ENCODE measurements around the gene SORT1.

The SORT1 gene

DNA sequence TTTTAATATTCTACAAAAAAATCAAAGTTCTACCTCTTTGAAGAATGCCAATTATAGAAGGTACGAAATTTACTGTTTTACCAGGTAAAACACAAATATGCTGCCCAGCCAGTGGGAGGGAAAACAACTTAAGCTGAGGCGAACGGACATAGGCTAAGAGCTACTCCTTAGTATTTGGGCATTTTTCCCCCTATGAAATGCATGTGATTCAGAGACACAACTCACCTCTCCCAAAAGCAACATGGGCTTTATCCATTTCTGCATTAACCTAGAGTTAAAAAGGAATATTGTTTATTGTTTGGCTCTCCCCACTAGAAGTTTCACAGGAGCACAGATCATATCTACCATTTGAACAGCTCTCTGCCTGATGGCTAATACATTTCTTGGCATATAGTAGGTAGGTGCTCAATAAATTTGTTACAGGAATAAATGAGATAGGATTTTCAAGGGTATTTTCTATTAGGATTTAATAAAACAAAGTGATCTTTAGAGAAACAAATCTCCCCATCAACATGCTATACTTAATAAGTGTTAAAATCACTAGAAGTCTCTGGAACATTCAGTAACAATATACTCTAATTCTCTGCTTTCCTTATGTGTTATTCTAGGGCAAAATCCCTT lies 2.4 kb upstream of the SORT1 start:
- no peak for TF ChIP-seq CTCF (IDR thresholded peaks at IDR 0.05; ENCODE audit: insufficient read depth, low read length, missing control alignments)
- CTCF ChIA-PET = interaction anchor here (0.9 to 12.8 kb wide), 38 partner anchors 8 to 1618 kb away, joined by 3 to 340 read pairs (median 6); partner anchors contain the start of genes AMIGO1, CYB561D1, PSMA5 and PSRC1
- no peak overlapping the region for H3K4me3 ChIP-seq (ENCODE audit: low read depth, low read length)
- POLR2A ChIA-PET = no interaction called here
- no peak for DNase-seq (ENCODE audit: low read depth, low spot score)

DNA sequence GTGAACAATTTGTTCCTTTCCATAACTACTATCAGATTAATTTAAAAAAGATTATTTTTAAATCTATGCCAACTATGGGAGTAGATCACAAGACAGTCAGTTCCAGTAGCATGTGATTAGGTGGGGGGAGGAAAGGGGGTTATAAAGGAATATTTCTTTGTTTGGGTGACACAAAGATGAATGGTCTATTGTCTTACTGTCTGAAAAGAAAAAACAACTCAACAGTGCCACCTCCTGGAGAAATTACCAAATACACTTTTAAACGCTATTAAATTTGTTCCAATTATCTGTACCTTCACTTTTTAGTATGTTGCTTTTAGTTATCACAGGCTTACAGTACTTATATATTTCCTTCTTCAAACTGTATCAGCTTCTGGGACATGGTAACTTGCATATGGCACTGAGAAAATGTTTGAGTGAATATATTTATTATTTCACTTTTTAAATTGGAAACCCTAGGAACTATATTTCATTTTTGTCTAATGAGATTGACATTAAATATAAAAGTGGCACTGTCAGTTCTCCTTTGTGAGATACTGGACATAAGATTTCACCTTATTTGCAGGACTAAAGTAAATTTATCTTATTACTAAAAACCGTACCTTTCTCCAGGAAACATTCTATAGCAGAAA lies 1.7 kb upstream of the SORT1 start:
- peak; percentile 1 for TF ChIP-seq CTCF (IDR thresholded peaks at IDR 0.05; ENCODE audit: insufficient read depth, low read length, missing control alignments)
- H3K4me3 ChIP-seq (ENCODE audit: low read depth, low read length) = no peak overlapping the region
- ChIA-PET POLR2A (no interaction called here), CTCF (interaction anchor here (0.6 to 12.8 kb wide), 59 partner anchors 9 to 1617 kb away, joined by 3 to 340 read pairs (median 5); partner anchors contain the start of genes AMIGO1, CELSR2, CYB561D1 and GPR61)
- DNase-seq (ENCODE audit: low read depth, low spot score) = no peak

- TF ChIP-seq CTCF (IDR thresholded peaks at IDR 0.05; ENCODE audit: insufficient read depth, low read length, missing control alignments) = no peak
- no peak for DNase-seq (ENCODE audit: low read depth, low spot score)
- ChIA-PET CTCF (interaction anchor here (0.6 to 12.8 kb wide), 56 partner anchors 9 to 299 kb away, joined by 3 to 340 read pairs (median 6); partner anchors contain the start of genes AMIGO1, CELSR2, CYB561D1 and GPR61), POLR2A (interaction anchor here (1.2 to 1.8 kb wide), 4 partner anchors 28 to 185 kb away, joined by 3 to 7 read pairs (median 6); partner anchors contain the start of gene SARS1)
- H3K4me3 ChIP-seq (ENCODE audit: low read depth, low read length) = peak overlapping the region; percentile 63
These were observed 866 bp upstream of the SORT1 start for GRCh38 chr1:109398343-109399225.

GRCh38 chr1:109396871-109397580 lies 692 bp downstream of the SORT1 start:
- CTCF ChIA-PET = interaction anchor here (0.8 to 12.8 kb wide), 14 partner anchors 9 to 297 kb away, joined by 3 to 340 read pairs (median 4); partner anchors contain the start of gene PSRC1
- POLR2A ChIA-PET = interaction anchor here (1.7 to 2.3 kb wide), 3 partner anchors 27 to 120 kb away, joined by 6 to 10 read pairs (median 7); no protein-coding TSS in a partner anchor
- DNase-seq (ENCODE audit: low read depth, low spot score) = no peak
- H3K4me3 ChIP-seq (ENCODE audit: low read depth, low read length) = peak overlapping the region; percentile 63
- TF ChIP-seq CTCF (IDR thresholded peaks at IDR 0.05; ENCODE audit: insufficient read depth, low read length, missing control alignments) = no peak

DNA sequence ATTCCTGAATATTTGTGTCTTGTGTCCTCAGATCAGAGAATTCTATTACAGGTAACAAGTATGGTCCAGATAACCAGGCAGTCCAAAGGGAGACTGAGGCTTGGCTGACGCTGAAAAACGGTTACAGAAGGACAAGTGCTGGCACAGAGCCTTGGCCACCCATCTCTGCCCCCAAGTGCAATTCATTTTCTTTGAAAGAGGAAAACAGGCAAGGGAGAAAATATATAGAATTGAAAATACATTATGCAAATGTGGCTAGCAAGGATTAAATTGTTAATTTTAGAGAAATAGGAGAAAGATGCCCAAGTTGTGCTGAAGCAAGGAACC lies 1.2 kb downstream of the SORT1 start:
- POLR2A ChIA-PET = interaction anchor here (2.3 kb wide), 1 partner anchor 120 kb away, joined by 10 read pairs; no protein-coding TSS in a partner anchor
- no peak for TF ChIP-seq CTCF (IDR thresholded peaks at IDR 0.05; ENCODE audit: insufficient read depth, low read length, missing control alignments)
- DNase-seq (ENCODE audit: low read depth, low spot score) = no peak
- CTCF ChIA-PET = interaction anchor here (0.8 to 12.8 kb wide), 11 partner anchors 10 to 296 kb away, joined by 3 to 340 read pairs (median 5); partner anchors contain the start of genes CYB561D1 and PSRC1
- peak overlapping the region; percentile 63 for H3K4me3 ChIP-seq (ENCODE audit: low read depth, low read length)
